ENCODE results near the gene TMEM119.
"Not testable (repeated sequence)": the region's sequence is repeated elsewhere in the genome, so short reads cannot be mapped to it uniquely, and the experiment has no call there.

TMEM119 gene

GRCh38 chr12:108595711-108596647 is 1.9 kb downstream of the TMEM119 start:
- no peak overlapping the region for H3K27ac ChIP-seq
- TF ChIP-seq ZFX (IDR thresholded peaks at IDR 0.05) (no peak), CTCF (conservative IDR thresholded peaks at IDR 0.05) (no peak)

GRCh38 chr12:108594960-108595710 is 2.7 kb downstream of the TMEM119 start:
- H3K27ac ChIP-seq = no peak overlapping the region
- TF ChIP-seq ZFX (IDR thresholded peaks at IDR 0.05) (no peak), CTCF (conservative IDR thresholded peaks at IDR 0.05) (no peak)

GRCh38 chr12:108594323-108594903 is 3.5 kb downstream of the TMEM119 start:
- TF ChIP-seq CTCF (conservative IDR thresholded peaks at IDR 0.05) (no peak), ZFX (IDR thresholded peaks at IDR 0.05) (no peak)
- no peak overlapping the region for H3K27ac ChIP-seq

- TF ChIP-seq CTCF (conservative IDR thresholded peaks at IDR 0.05) (no peak), ZFX (IDR thresholded peaks at IDR 0.05) (no peak)
- H3K27ac ChIP-seq = no peak overlapping the region
Observed at GRCh38 chr12:108592033-108592909, 5.6 kb downstream of the TMEM119 start.

GRCh38 chr12:108591267-108591980 is 6.5 kb downstream of the TMEM119 start:
- no peak overlapping the region for H3K27ac ChIP-seq

GRCh38 chr12:108590463-108590862 is 7.4 kb downstream of the TMEM119 start:
- H3K27ac ChIP-seq = not testable (repeated sequence)

More at GRCh38 chr12:108591267-108591980, 6.5 kb downstream of the TMEM119 start:
- TF ChIP-seq ZFX (IDR thresholded peaks at IDR 0.05) (no peak), CTCF (conservative IDR thresholded peaks at IDR 0.05) (no peak)
